Breast epithelium (tissue), 4 donors: ENCODE results near the gene ASB10. TPM values are rescaled to one million over a fixed set of nuclear protein-coding genes. Genes with fewer than 3 reads are reported as not detected.
A peak's percentile ranks its signal among the peaks of the same experiment; 100 is the strongest.

ENCODE experiments used
- DNase-seq, 2 donors: peaks; one replicate each; pipeline ENCODE4 v3.0.0-alpha.2; 2019; ENCODE audit warnings: low spot score in 2 of 2
- H3K27ac ChIP-seq, 2 donors: fragments of 200-600 bp; sonication (generic) in 1 of 2; one replicate each; pipeline ENCODE4 v1.5.1; 2016 to 2019; ENCODE audit warnings: mild to moderate bottlenecking in 1 of 2
- H3K27me3 ChIP-seq, 2 donors: fragments of 200-600 bp; sonication (generic) in 1 of 2; one replicate each; pipeline versions ENCODE4 v1.5.1 to v1.6.0; 2017 to 2019; ENCODE audit warnings: control low read depth in 1 of 2, mild to moderate bottlenecking in 1 of 2
- H3K36me3 ChIP-seq: fragments of 200-600 bp; one replicate; pipeline ENCODE4 v1.5.1; 2019
- H3K4me1 ChIP-seq, 2 donors: fragments of 200-600 bp; sonication (generic); one replicate each; pipeline ENCODE4 v1.5.1; 2016 to 2019; ENCODE audit warnings: control low read depth in 1 of 2
- H3K4me3 ChIP-seq, 3 donors: fragments of 200-600 bp; sonication (generic); 1 replicate in 2 of 3; 2 replicates in 1 of 3; pipeline ENCODE4 v1.5.1; 2016 to 2019; ENCODE audit warnings: mild to moderate bottlenecking in 3 of 3, moderate library complexity in 2 of 3
- H3K9me3 ChIP-seq, 2 donors: fragments of 200-600 bp; sonication (generic) in 1 of 2; one replicate each; pipeline ENCODE4 v1.5.1; 2016 to 2019; ENCODE audit warnings: control low read depth in 1 of 2
- POLR2A ChIP-seq: fragments of 450-650 bp; IDR thresholded peaks from one replicate; pipeline ENCODE4 v1.6.1; 2016; ENCODE audit warnings: antibody characterized with exemption, mild to moderate bottlenecking, moderate library complexity
- POLR2AphosphoS5 ChIP-seq, 3 donors: sonication (generic); formaldehyde crosslinking; IDR thresholded peaks; one replicate each; pipeline ENCODE4 v1.6.1; 2017; ENCODE audit warnings: antibody characterized with exemption in 3 of 3
- intact Hi-C: fragments of 100-400 bp; cut with DNase I; formaldehyde crosslinking; loops from one replicate; pipeline ENCODE4 v1.15.1; 2023; ENCODE audit warnings: low total_unique reads
- total RNA-seq, 3 donors: library from RNA; depleted of rRNA; stranded (reverse); fragments of >200 nt; gene quantifications; one replicate each; pipeline ENCODE4 v1.1.0, GENCODE V29; 2016
- TF ChIP-seq, protein P1 (sequence below), 3 donors: fragments of 450-650 bp; IDR thresholded peaks; one replicate each; pipeline ENCODE4 v1.5.1; 2016 to 2017; ENCODE audit warnings: antibody characterized with exemption in 3 of 3, mild to moderate bottlenecking in 3 of 3, moderate library complexity in 3 of 3

ASB10 gene
- total RNA-seq, 3 donors from 2014 or later: not detected

DNA sequence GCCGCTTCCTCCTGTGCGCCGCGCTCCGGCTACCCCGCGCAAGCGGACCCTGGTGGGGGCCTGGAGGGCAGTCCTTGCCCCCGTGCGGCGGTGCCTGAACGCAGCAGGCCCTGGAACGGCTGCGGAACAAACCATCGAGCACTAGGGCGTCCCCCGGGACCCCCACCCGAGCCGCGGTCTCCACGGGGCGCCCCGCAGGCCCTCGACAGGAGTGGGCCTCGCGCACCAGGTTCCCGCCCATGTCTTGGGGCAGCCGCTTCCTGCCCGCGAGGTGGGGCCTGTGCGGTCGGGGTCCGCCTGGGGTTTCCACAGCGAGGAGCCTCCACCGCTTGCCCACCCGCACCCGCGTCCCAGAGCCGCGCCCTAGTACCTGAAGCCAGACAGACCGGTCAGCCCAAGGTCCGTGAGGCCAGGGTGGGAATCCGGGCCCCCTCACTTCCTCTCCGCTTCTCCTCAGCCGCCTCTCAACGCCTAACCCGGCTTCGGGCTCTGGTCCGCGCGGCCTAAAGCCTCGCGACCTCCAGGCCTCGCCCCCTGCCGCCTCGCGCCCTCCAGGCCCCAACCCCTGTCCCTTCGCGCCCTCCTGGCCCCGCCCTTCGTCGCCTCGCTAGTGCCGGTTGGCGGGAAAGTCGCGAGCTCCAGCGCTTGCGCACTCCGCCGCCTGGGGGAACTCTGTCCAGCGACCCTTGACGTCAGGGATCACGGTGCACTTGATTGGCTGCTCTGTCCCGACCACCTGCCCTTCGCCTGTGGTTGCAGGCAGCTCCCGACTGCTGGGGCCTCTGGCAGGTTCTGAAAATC lies 12.6 kb downstream of the ASB10 start:
- no peak for DNase-seq
- Histone ChIP-seq H3K36me3 (no peaks in the 10 kb centered on the region), H3K9me3 (peaks cover 0 to 4% of the 10 kb centered on the region in 2 donors), H3K4me1 (no peaks in the 10 kb centered on the region), H3K27ac (no peak overlapping the region), H3K27me3 (peaks cover 2 to 37% of the 10 kb centered on the region in 2 donors), H3K4me3 (no peak overlapping the region)
- intact Hi-C loops: loop anchor here (10.0 kb wide), 1 partner anchor 380 kb away; no protein-coding TSS in a partner anchor
- no peak for TF ChIP-seq POLR2A
- TF ChIP-seq, protein P1, sequence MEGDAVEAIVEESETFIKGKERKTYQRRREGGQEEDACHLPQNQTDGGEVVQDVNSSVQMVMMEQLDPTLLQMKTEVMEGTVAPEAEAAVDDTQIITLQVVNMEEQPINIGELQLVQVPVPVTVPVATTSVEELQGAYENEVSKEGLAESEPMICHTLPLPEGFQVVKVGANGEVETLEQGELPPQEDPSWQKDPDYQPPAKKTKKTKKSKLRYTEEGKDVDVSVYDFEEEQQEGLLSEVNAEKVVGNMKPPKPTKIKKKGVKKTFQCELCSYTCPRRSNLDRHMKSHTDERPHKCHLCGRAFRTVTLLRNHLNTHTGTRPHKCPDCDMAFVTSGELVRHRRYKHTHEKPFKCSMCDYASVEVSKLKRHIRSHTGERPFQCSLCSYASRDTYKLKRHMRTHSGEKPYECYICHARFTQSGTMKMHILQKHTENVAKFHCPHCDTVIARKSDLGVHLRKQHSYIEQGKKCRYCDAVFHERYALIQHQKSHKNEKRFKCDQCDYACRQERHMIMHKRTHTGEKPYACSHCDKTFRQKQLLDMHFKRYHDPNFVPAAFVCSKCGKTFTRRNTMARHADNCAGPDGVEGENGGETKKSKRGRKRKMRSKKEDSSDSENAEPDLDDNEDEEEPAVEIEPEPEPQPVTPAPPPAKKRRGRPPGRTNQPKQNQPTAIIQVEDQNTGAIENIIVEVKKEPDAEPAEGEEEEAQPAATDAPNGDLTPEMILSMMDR (IDR thresholded peaks at IDR 0.05): no peak
- no peak for TF ChIP-seq POLR2AphosphoS5 (IDR thresholded peaks at IDR 0.05)

DNA sequence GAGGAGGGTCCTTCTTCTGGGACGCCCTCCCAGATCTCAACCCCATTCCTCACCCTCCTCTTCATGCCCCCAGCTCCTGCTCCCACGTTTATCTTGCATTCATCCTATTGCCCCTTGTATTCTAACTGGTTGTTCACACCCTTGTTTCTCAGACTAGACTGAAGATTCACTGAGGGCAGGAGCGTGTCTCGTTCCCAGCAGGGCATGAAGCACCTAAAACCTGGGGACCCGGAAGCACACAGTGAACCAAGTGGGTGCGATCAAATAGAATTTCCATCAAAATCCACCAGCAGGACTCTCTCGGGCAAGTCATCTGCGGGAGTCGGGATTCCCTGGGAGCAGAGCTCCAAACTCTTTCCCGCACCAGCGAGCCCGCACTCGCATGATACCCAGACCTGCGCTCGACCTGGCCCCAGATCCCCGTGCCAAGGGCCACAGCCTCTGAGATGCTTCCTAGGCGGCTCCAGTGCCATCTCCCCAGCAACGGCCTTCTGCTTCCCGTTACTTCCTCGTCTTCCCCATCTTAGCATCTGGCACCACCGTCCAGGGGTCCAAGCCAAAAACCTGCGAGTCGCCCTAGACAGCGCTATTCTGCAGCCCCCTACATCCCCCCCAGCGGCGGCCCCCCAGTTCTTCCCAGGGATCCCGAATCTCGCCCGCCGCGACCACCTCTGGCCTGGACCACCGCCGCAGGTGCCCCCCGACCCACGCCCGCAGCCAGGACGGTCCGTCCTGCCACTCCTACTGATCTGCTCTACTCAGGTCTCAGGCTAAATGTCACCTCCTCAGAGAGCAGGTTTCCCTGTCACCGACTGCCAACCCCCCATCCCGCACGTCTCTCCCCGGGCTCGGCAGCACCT lies 13.4 kb downstream of the ASB10 start:
- peaks cover 0 to 4% of the 10 kb centered on the region in 2 donors for H3K9me3 ChIP-seq

DNA sequence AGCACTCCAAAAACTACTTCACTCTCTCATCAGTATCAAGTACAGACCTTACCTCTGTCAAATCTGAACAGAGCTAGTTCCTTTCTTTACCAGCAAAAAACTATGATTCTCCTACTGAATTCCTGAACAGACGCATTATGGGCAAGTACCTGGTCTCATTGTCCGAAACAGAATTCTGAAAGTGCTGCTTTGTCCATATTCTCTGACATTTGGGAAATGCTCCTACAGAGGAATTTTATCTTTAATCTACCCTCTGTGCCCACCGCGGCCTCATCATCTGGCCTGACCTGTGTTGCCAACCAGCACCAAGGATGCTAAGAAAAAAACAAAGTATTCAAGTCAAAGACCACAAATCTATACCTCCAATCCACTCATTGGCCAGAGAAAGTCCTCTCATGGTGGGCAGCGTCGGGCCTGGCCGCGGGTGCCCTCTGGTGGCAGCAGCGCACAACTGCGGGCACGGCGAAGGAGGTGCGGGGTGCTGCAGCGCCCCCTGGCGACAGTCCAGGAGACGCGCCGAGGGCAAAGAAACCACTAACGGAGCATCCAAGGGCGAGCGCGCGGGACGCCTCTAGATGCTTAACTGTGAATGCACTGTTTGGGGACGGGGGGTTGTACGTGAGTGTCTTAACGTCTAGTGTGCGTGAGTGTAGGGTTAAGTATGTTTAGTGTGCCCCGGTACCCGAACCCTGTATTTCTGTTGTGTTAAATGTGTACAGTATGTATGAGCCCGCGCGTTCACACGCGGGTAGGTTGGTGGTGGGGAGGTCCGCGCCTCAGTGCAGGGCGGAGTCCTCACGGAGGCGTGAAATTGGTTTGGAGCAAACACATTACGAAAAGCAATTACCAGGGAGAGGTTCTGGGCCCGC lies 14.5 kb downstream of the ASB10 start:
- H3K36me3 ChIP-seq: no peaks in the 10 kb centered on the region
- TF ChIP-seq POLR2A (no peak), POLR2AphosphoS5 (IDR thresholded peaks at IDR 0.05) (peak in 2 of 3 donors; percentile 45)
- TF ChIP-seq, protein P1 (IDR thresholded peaks at IDR 0.05): peak; percentile 97 to 100 (median 100)
- H3K4me1 ChIP-seq: peaks cover 0 to 2% of the 10 kb centered on the region in 2 donors
- DNase-seq: peak; percentile 55 to 84
- H3K27ac ChIP-seq: no peak overlapping the region
- peaks cover 2 to 51% of the 10 kb centered on the region in 2 donors for H3K27me3 ChIP-seq
- no peak overlapping the region for H3K4me3 ChIP-seq
- peaks cover 0 to 4% of the 10 kb centered on the region in 2 donors for H3K9me3 ChIP-seq
- intact Hi-C loops: loop anchor here (10.0 kb wide), 1 partner anchor 378 kb away; no protein-coding TSS in a partner anchor

More for the DNA sequence above, 13.4 kb downstream of the ASB10 start:
- no peak overlapping the region for H3K27ac ChIP-seq
- TF ChIP-seq POLR2A (no peak), POLR2AphosphoS5 (IDR thresholded peaks at IDR 0.05) (no peak)
- TF ChIP-seq, protein P1 (IDR thresholded peaks at IDR 0.05): no peak
- H3K4me3 ChIP-seq: no peak overlapping the region
- intact Hi-C loops: loop anchor here (10.0 kb wide), 1 partner anchor 379 kb away; no protein-coding TSS in a partner anchor
- peaks cover 2 to 42% of the 10 kb centered on the region in 2 donors for H3K27me3 ChIP-seq
- DNase-seq: no peak
- H3K36me3 ChIP-seq: no peaks in the 10 kb centered on the region
- no peaks in the 10 kb centered on the region for H3K4me1 ChIP-seq

DNA sequence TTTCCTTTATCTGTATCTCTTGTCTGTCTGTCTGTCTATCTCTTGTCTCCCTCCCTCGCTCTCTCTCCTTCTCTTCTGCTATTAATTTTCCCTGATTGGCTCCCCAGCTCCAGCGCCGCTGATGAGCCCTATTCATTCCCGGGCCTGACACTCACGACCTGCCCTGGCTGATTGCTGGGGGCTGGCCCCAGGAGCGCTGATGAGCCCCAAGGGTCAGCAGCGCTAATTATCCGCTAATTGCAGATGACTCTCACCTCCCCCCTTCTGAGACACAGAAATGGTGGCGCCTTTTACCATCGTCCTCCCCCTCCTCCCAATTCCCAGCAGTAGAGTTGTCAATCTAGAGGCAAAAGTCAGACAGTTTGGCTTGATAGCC lies 18.3 kb downstream of the ASB10 start:
- Histone ChIP-seq H3K9me3 (no peaks in the 10 kb centered on the region), H3K27me3 (peaks cover 2 to 48% of the 10 kb centered on the region in 2 donors), H3K36me3 (no peaks in the 10 kb centered on the region), H3K4me1 (peaks cover 0 to 11% of the 10 kb centered on the region in 2 donors), H3K27ac (no peak overlapping the region), H3K4me3 (no peak overlapping the region)
- no peak for TF ChIP-seq POLR2AphosphoS5 (IDR thresholded peaks at IDR 0.05)
- TF ChIP-seq, protein P1 (IDR thresholded peaks at IDR 0.05): no peak
- TF ChIP-seq POLR2A: no peak
- intact Hi-C loops: no loop called here
- DNase-seq: no peak
